GM12878 (cell line): ENCODE measurements around the gene TMSB15B. TPM values are rescaled to one million over a fixed set of nuclear protein-coding genes. Genes with fewer than 3 reads are reported as not detected.

Experiments used
- ASH2L ChIP-seq: fragments of 300-600, 200-600 bp; sonication (generic); IDR thresholded peaks from 2 replicates; pipeline ENCODE4 v1.6.1; 2017; ENCODE audit warnings: low read depth, mild to moderate bottlenecking, borderline replicate concordance
- BACH1 ChIP-seq: fragments of 450-650 bp; IDR thresholded peaks from 2 replicates; pipeline ENCODE4 v1.6.1; 2017; ENCODE audit warnings: mild to moderate bottlenecking, borderline replicate concordance
- BRCA1 ChIP-seq: IDR thresholded peaks from 2 replicates; pipeline ENCODE4 v1.6.1; 2011; ENCODE audit warnings: low read depth, low read length, improper control_type of control experiment
- CREB1 ChIP-seq: IDR thresholded peaks from 2 replicates; pipeline ENCODE4 v1.6.1; 2012; ENCODE audit warnings: low read depth, mild to moderate bottlenecking, inconsistent platforms
- IRF4 ChIP-seq: IDR thresholded peaks from 2 replicates; pipeline ENCODE4 v1.6.1; 2011; ENCODE audit warnings: low read depth, low read length
- JUND ChIP-seq: IDR thresholded peaks from 2 replicates; pipeline ENCODE4 v1.6.1; 2012; ENCODE audit warnings: low read depth, mild to moderate bottlenecking, low read length, improper control_type of control experiment, moderate library complexity
- MYC ChIP-seq: IDR thresholded peaks from 2 replicates; pipeline ENCODE4 v1.6.1; 2011; ENCODE audit warnings: mild to moderate bottlenecking, low read length, moderate library complexity, inconsistent platforms; ENCODE audit not compliant: insufficient read depth, insufficient replicate concordance, insufficient read length, severe bottlenecking
- NR2C1 ChIP-seq: fragments of 450-650 bp; IDR thresholded peaks from 2 replicates; pipeline ENCODE4 v1.6.1; 2017; ENCODE audit warnings: antibody characterized with exemption, mild to moderate bottlenecking, moderate library complexity
- RAD21 ChIP-seq: IDR thresholded peaks from 2 replicates; pipeline ENCODE4 v1.6.1; 2011; ENCODE audit warnings: mild to moderate bottlenecking, low read depth, low read length, moderate library complexity; ENCODE audit not compliant: insufficient read depth
- REST ChIP-seq: IDR thresholded peaks from 2 replicates; pipeline ENCODE4 v1.6.1; 2012; ENCODE audit warnings: mild to moderate bottlenecking, low read depth, low read length
- SMAD5 ChIP-seq: IDR thresholded peaks from 2 replicates; pipeline ENCODE4 v1.6.1; 2016; ENCODE audit warnings: antibody characterized with exemption, low read depth
- SMARCA5 ChIP-seq: fragments of 450-650 bp; IDR thresholded peaks from 2 replicates; pipeline ENCODE4 v1.6.1; 2017; ENCODE audit warnings: mild to moderate bottlenecking
- SRF ChIP-seq, 2 experiments: IDR thresholded peaks; 2 replicates each; pipeline ENCODE4 v1.6.1; 2011; ENCODE audit warnings: low read depth in 2 of 2, low read length in 2 of 2, mild to moderate bottlenecking in 1 of 2, moderate library complexity in 1 of 2
- STAT3 ChIP-seq: IDR thresholded peaks from 2 replicates; pipeline ENCODE4 v1.6.1; 2011; ENCODE audit warnings: low read depth, low read length, improper control_type of control experiment
- TBL1XR1 ChIP-seq: IDR thresholded peaks from 2 replicates; pipeline ENCODE4 v1.6.1; 2012; ENCODE audit warnings: low read depth, low read length, improper control_type of control experiment
- YY1 ChIP-seq: IDR thresholded peaks from 2 replicates; pipeline ENCODE4 v1.6.1; 2011; ENCODE audit warnings: low read depth, mild to moderate bottlenecking, low read length
- ZBTB11 ChIP-seq: fragments of 450-650 bp; formaldehyde crosslinking; IDR thresholded peaks from 2 replicates; pipeline ENCODE4 v1.5.0; 2022; ENCODE audit warnings: mild to moderate bottlenecking, missing genetic modification characterization
- ZNF274 ChIP-seq: IDR thresholded peaks from one replicate; pipeline ENCODE4 v1.8.0; 2011; ENCODE audit not compliant: insufficient read length, insufficient read depth
- ZNF622 ChIP-seq: fragments of 450-650 bp; IDR thresholded peaks from 2 replicates; pipeline ENCODE4 v1.6.1; 2017; ENCODE audit warnings: mild to moderate bottlenecking, inconsistent platforms
- ZNF687 ChIP-seq: fragments of 450-650 bp; IDR thresholded peaks from 2 replicates; pipeline ENCODE4 v1.6.1; 2017; ENCODE audit warnings: mild to moderate bottlenecking, moderate library complexity
- ZSCAN29 ChIP-seq: fragments of 450-650 bp; IDR thresholded peaks from 2 replicates; pipeline ENCODE4 v1.6.1; 2017; ENCODE audit warnings: mild to moderate bottlenecking, moderate library complexity
- ZZZ3 ChIP-seq: IDR thresholded peaks from 2 replicates; pipeline ENCODE4 v1.6.1; 2011; ENCODE audit warnings: low read depth; ENCODE audit not compliant: control insufficient read depth, insufficient read length
- polyA plus RNA-seq, 11 experiments: library from polyadenylated mRNA; depleted of rRNA in 4 of 11; unstranded in 6 of 11; stranded (reverse) in 5 of 11; fragments of >200 nt; fragmentation: Nextera tagmentation in 4 of 11; fragmentation: Illumina TruSeq in 1 of 11; extraction: Ambion mirVana in 4 of 11; extraction: Trizol in 1 of 11; gene quantifications; 1 replicate in 1 of 11; 2 replicates in 10 of 11; pipeline versions ENCODE4 v1.2.1 to v1.2.3, GENCODE V29; 2011 to 2016; ENCODE audit warnings: inconsistent platforms in 2 of 11, missing spikeins in 2 of 11, low read depth in 1 of 11
- total RNA-seq, 4 experiments: library from RNA; depleted of rRNA in 3 of 4; stranded (reverse); fragments of >200 nt in 3 of 4; fragmentation: Illumina TruSeq in 1 of 4; extraction: Trizol in 1 of 4; gene quantifications; 2 replicates each; pipeline versions ENCODE4 v1.2.1 to v1.2.3, GENCODE V29; 2013 to 2021

Gene TMSB15B
- total and polyA plus RNA-seq, 10 of the 15 experiments (the other 5 are each of a cell fraction or from before 2014, with no cell fraction given) = 8.8 to 45.2 (median 18.1) TPM

GRCh38 chrX:103918050-103918449 is 44.4 kb upstream of the TMSB15B start (continued):
- TF ChIP-seq REST (no peak), NR2C1 (no peak), RAD21 (peak; percentile 60), SRF (IDR thresholded peaks at IDR 0.05; ENCODE audit: low read depth in 2 of 2, low read length in 2 of 2) (no peak), TBL1XR1 (no peak), BRCA1 (no peak), IRF4 (no peak), ZNF622 (no peak), SMARCA5 (0 out of 2 replicates have a peak, but pooled peaks have one; percentile 24), ZNF687 (no peak), ZSCAN29 (0 out of 2 replicates have a peak, but pooled peaks have one; percentile 16), ZBTB11 (CRISPR knock-in tag) (no peak), BACH1 (no peak), ZNF274 (no peak), MYC (no peak), SMAD5 (no peak), ZZZ3 (no peak), STAT3 (no peak), YY1 (no peak), ASH2L (0 out of 2 replicates have a peak, but pooled peaks have one; percentile 20), JUND (no peak), CREB1 (0 out of 2 replicates have a peak, but pooled peaks have one; percentile 14)
